ENCODE results near the gene COL3A1.

COL3A1 gene

GRCh38 chr2:189045836-189046235, 71.7 kb downstream of the COL3A1 start:
- no CpG with 5 or more reads among the region's 3 CpGs for WGBS, 2 donors (ENCODE audit: extremely low coverage in 2 of 2, insufficient read length in 2 of 2, insufficient replicate concordance in 1 of 2)
- Histone ChIP-seq H4K8ac (ENCODE audit: low read depth, low read length) (no peak overlapping the region), H3K36me3 (replicated peaks in 1 of 2; ENCODE audit: control insufficient read depth in 2 of 2, insufficient read depth in 2 of 2, low read length in 2 of 2) (peaks cover 2 to 16% of the 10 kb centered on the region in 2 donors), H3K23ac (ENCODE audit: low read depth, low read length, poor library complexity) (no peak overlapping the region), H3K4me1 (ENCODE audit: control insufficient read depth in 2 of 2, insufficient read depth in 1 of 2, low read depth in 1 of 2, low read length in 2 of 2) (peaks cover 0 to 1% of the 10 kb centered on the region in 2 donors), H2AFZ (ENCODE audit: low read length) (no peak overlapping the region), H3K27me3 (ENCODE audit: control insufficient read depth in 3 of 3, insufficient read depth in 3 of 3, low read depth in 1 of 3, low read length in 3 of 3) (no peaks in the 10 kb centered on the region), H2BK5ac (ENCODE audit: low read length) (no peak overlapping the region), H3K4me2 (ENCODE audit: insufficient read depth, low read length, poor library complexity, severe bottlenecking) (no peak overlapping the region), H3K27ac (replicated peaks; ENCODE audit: low read length) (no peak overlapping the region), H4K91ac (ENCODE audit: low read depth, low read length, poor library complexity) (no peak overlapping the region), H2BK15ac (ENCODE audit: low read length) (no peak overlapping the region), H3K9me3 (replicated peaks in 1 of 2; ENCODE audit: control insufficient read depth in 2 of 2, insufficient read depth in 1 of 2, low read depth in 1 of 2, low read length in 2 of 2) (no peaks in the 10 kb centered on the region), H3K4me3 (ENCODE audit: low read length in 2 of 2) (no peak overlapping the region), H3K9ac (ENCODE audit: low read depth, low read length, poor library complexity) (no peak overlapping the region), H2AK5ac (ENCODE audit: low read depth, low read length) (no peak overlapping the region), H3K4ac (ENCODE audit: low read length) (no peak overlapping the region), H3K79me1 (ENCODE audit: low read depth, low read length) (no peaks in the 10 kb centered on the region), H2BK120ac (ENCODE audit: low read depth, low read length) (no peak overlapping the region), H3K18ac (ENCODE audit: low read length) (no peak overlapping the region), H3K14ac (ENCODE audit: low read length) (no peak overlapping the region), H2BK12ac (ENCODE audit: low read length) (no peak overlapping the region)
- DNase-seq (ENCODE audit: low spot score) = no peak

GRCh38 chr2:189046320-189046719, 72.1 kb downstream of the COL3A1 start:
- Histone ChIP-seq H3K4me1 (ENCODE audit: control insufficient read depth in 2 of 2, insufficient read depth in 1 of 2, low read depth in 1 of 2, low read length in 2 of 2) (peaks cover 0 to 1% of the 10 kb centered on the region in 2 donors), H3K79me1 (ENCODE audit: low read depth, low read length) (no peaks in the 10 kb centered on the region), H3K4me3 (ENCODE audit: low read length in 2 of 2) (no peak overlapping the region), H4K91ac (ENCODE audit: low read depth, low read length, poor library complexity) (no peak overlapping the region), H3K36me3 (replicated peaks in 1 of 2; ENCODE audit: control insufficient read depth in 2 of 2, insufficient read depth in 2 of 2, low read length in 2 of 2) (peaks cover 2 to 13% of the 10 kb centered on the region in 2 donors), H2AFZ (ENCODE audit: low read length) (no peak overlapping the region), H3K9me3 (replicated peaks in 1 of 2; ENCODE audit: control insufficient read depth in 2 of 2, insufficient read depth in 1 of 2, low read depth in 1 of 2, low read length in 2 of 2) (no peaks in the 10 kb centered on the region), H2AK5ac (ENCODE audit: low read depth, low read length) (no peak overlapping the region), H2BK12ac (ENCODE audit: low read length) (no peak overlapping the region), H3K27me3 (ENCODE audit: control insufficient read depth in 3 of 3, insufficient read depth in 3 of 3, low read depth in 1 of 3, low read length in 3 of 3) (no peaks in the 10 kb centered on the region), H2BK5ac (ENCODE audit: low read length) (no peak overlapping the region), H3K23ac (ENCODE audit: low read depth, low read length, poor library complexity) (no peak overlapping the region), H2BK15ac (ENCODE audit: low read length) (no peak overlapping the region), H4K8ac (ENCODE audit: low read depth, low read length) (no peak overlapping the region), H3K9ac (ENCODE audit: low read depth, low read length, poor library complexity) (no peak overlapping the region), H3K27ac (replicated peaks; ENCODE audit: low read length) (no peak overlapping the region), H3K18ac (ENCODE audit: low read length) (no peak overlapping the region), H3K4ac (ENCODE audit: low read length) (no peak overlapping the region), H2BK120ac (ENCODE audit: low read depth, low read length) (no peak overlapping the region), H3K4me2 (ENCODE audit: insufficient read depth, low read length, poor library complexity, severe bottlenecking) (no peak overlapping the region), H3K14ac (ENCODE audit: low read length) (no peak overlapping the region)
- DNase-seq (ENCODE audit: low spot score) = no peak
- WGBS, 2 donors (ENCODE audit: extremely low coverage in 2 of 2, insufficient read length in 2 of 2, insufficient replicate concordance in 1 of 2) = no CpG with 5 or more reads among the region's 2 CpGs

GRCh38 chr2:189047171-189047888, 73.2 kb downstream of the COL3A1 start:
- peaks cover 2 to 15% of the 10 kb centered on the region in 2 donors for H3K36me3 ChIP-seq (replicated peaks in 1 of 2; ENCODE audit: control insufficient read depth in 2 of 2, insufficient read depth in 2 of 2, low read length in 2 of 2)
- H3K4ac ChIP-seq (ENCODE audit: low read length) = no peak overlapping the region
- H3K27ac ChIP-seq (replicated peaks; ENCODE audit: low read length) = no peak overlapping the region
- no peak overlapping the region for H2BK12ac ChIP-seq (ENCODE audit: low read length)
- H3K4me3 ChIP-seq (ENCODE audit: low read length in 2 of 2) = no peak overlapping the region
- DNase-seq (ENCODE audit: low spot score) = no peak
- no peaks in the 10 kb centered on the region for H3K9me3 ChIP-seq (replicated peaks in 1 of 2; ENCODE audit: control insufficient read depth in 2 of 2, insufficient read depth in 1 of 2, low read depth in 1 of 2, low read length in 2 of 2)
- no peak overlapping the region for H2BK15ac ChIP-seq (ENCODE audit: low read length)
- H2AFZ ChIP-seq (ENCODE audit: low read length) = no peak overlapping the region
- no peak overlapping the region for H3K9ac ChIP-seq (ENCODE audit: low read depth, low read length, poor library complexity)
- H3K23ac ChIP-seq (ENCODE audit: low read depth, low read length, poor library complexity) = no peak overlapping the region
- H2BK120ac ChIP-seq (ENCODE audit: low read depth, low read length) = no peak overlapping the region
- H3K14ac ChIP-seq (ENCODE audit: low read length) = no peak overlapping the region
- WGBS, 2 donors (ENCODE audit: extremely low coverage in 2 of 2, insufficient read length in 2 of 2, insufficient replicate concordance in 1 of 2) = no CpG with 5 or more reads among the region's 4 CpGs
- H3K27me3 ChIP-seq (ENCODE audit: control insufficient read depth in 3 of 3, insufficient read depth in 3 of 3, low read depth in 1 of 3, low read length in 3 of 3) = no peaks in the 10 kb centered on the region
- peaks cover 0 to 1% of the 10 kb centered on the region in 2 donors for H3K4me1 ChIP-seq (ENCODE audit: control insufficient read depth in 2 of 2, insufficient read depth in 1 of 2, low read depth in 1 of 2, low read length in 2 of 2)
- H3K18ac ChIP-seq (ENCODE audit: low read length) = no peak overlapping the region
- H4K91ac ChIP-seq (ENCODE audit: low read depth, low read length, poor library complexity) = no peak overlapping the region
- no peaks in the 10 kb centered on the region for H3K79me1 ChIP-seq (ENCODE audit: low read depth, low read length)
- no peak overlapping the region for H4K8ac ChIP-seq (ENCODE audit: low read depth, low read length)
- H3K4me2 ChIP-seq (ENCODE audit: insufficient read depth, low read length, poor library complexity, severe bottlenecking) = no peak overlapping the region
- no peak overlapping the region for H2BK5ac ChIP-seq (ENCODE audit: low read length)
- H2AK5ac ChIP-seq (ENCODE audit: low read depth, low read length) = no peak overlapping the region

- Histone ChIP-seq H2BK12ac (ENCODE audit: low read length) (no peak overlapping the region), H3K4me2 (ENCODE audit: insufficient read depth, low read length, poor library complexity, severe bottlenecking) (no peak overlapping the region), H3K79me1 (ENCODE audit: low read depth, low read length) (no peaks in the 10 kb centered on the region), H3K14ac (ENCODE audit: low read length) (no peak overlapping the region), H2BK5ac (ENCODE audit: low read length) (no peak overlapping the region), H3K18ac (ENCODE audit: low read length) (no peak overlapping the region), H3K27ac (replicated peaks; ENCODE audit: low read length) (no peak overlapping the region), H3K4me3 (ENCODE audit: low read length in 2 of 2) (no peak overlapping the region), H2BK15ac (ENCODE audit: low read length) (no peak overlapping the region), H3K9ac (ENCODE audit: low read depth, low read length, poor library complexity) (no peak overlapping the region), H3K27me3 (ENCODE audit: control insufficient read depth in 3 of 3, insufficient read depth in 3 of 3, low read depth in 1 of 3, low read length in 3 of 3) (no peaks in the 10 kb centered on the region), H3K4ac (ENCODE audit: low read length) (no peak overlapping the region), H4K91ac (ENCODE audit: low read depth, low read length, poor library complexity) (no peak overlapping the region), H3K9me3 (replicated peaks in 1 of 2; ENCODE audit: control insufficient read depth in 2 of 2, insufficient read depth in 1 of 2, low read depth in 1 of 2, low read length in 2 of 2) (no peaks in the 10 kb centered on the region), H3K4me1 (ENCODE audit: control insufficient read depth in 2 of 2, insufficient read depth in 1 of 2, low read depth in 1 of 2, low read length in 2 of 2) (peaks cover 0 to 1% of the 10 kb centered on the region in 2 donors), H3K36me3 (replicated peaks in 1 of 2; ENCODE audit: control insufficient read depth in 2 of 2, insufficient read depth in 2 of 2, low read length in 2 of 2) (peaks cover 0 to 12% of the 10 kb centered on the region in 2 donors), H2BK120ac (ENCODE audit: low read depth, low read length) (no peak overlapping the region), H4K8ac (ENCODE audit: low read depth, low read length) (no peak overlapping the region), H3K23ac (ENCODE audit: low read depth, low read length, poor library complexity) (no peak overlapping the region), H2AK5ac (ENCODE audit: low read depth, low read length) (no peak overlapping the region), H2AFZ (ENCODE audit: low read length) (no peak overlapping the region)
- DNase-seq (ENCODE audit: low spot score) = no peak
- WGBS, 2 donors (ENCODE audit: extremely low coverage in 2 of 2, insufficient read length in 2 of 2, insufficient replicate concordance in 1 of 2) = no CpG with 5 or more reads among the region's 3 CpGs
Measured at GRCh38 chr2:189048189-189048588, 74.0 kb downstream of the COL3A1 start.

Measured in neuronal stem cell (in vitro differentiated cells).